ENCODE data around the gene RNF222.

- TF ChIP-seq, protein P1, sequence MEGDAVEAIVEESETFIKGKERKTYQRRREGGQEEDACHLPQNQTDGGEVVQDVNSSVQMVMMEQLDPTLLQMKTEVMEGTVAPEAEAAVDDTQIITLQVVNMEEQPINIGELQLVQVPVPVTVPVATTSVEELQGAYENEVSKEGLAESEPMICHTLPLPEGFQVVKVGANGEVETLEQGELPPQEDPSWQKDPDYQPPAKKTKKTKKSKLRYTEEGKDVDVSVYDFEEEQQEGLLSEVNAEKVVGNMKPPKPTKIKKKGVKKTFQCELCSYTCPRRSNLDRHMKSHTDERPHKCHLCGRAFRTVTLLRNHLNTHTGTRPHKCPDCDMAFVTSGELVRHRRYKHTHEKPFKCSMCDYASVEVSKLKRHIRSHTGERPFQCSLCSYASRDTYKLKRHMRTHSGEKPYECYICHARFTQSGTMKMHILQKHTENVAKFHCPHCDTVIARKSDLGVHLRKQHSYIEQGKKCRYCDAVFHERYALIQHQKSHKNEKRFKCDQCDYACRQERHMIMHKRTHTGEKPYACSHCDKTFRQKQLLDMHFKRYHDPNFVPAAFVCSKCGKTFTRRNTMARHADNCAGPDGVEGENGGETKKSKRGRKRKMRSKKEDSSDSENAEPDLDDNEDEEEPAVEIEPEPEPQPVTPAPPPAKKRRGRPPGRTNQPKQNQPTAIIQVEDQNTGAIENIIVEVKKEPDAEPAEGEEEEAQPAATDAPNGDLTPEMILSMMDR (conservative IDR thresholded peaks at IDR 0.05; ENCODE audit: low read depth in 2 of 2) = no peak
- no peak for TF ChIP-seq EZH2 (IDR thresholded peaks at IDR 0.05; ENCODE audit: low read depth, unreplicated experiment)
Observed at GRCh38 chr17:8430966-8431365, 33.3 kb upstream of the RNF222 start.

Data from GM23338 (cell line).